IMR-90 (cell line): Measurements from ENCODE around the gene ABHD10. TPM values are rescaled to one million over a fixed set of nuclear protein-coding genes. Genes with fewer than 3 reads are reported as not detected.

Source experiments
- ATAC-seq: fragments of 200-7000 bp; cut with Tn5 transposase; 2 replicates; pipeline ENCODE4 v1.9.1; 2020; ENCODE audit warnings: low read depth, mild to moderate bottlenecking, moderate library complexity
- BruUV-seq: library from RNA; stranded (reverse); fragments of 400-500 nt; replicated peaks from 2 replicates; lab custom pipeline; 2021; lab: Mats Ljungman, UMichigan
- CTCF ChIA-PET: fragments of 300-600 bp; formaldehyde crosslinking; extraction: SDS; loops from one replicate; lab custom pipeline; 2021; ENCODE audit warnings: antibody characterized with exemption; lab: Yijun Ruan, JAX
- POLR2A ChIA-PET: fragments of 300-600 bp; sonication (Branson Sonifier 250); formaldehyde crosslinking; loops from one replicate; lab custom pipeline; 2022; ENCODE audit warnings: antibody characterized with exemption; ENCODE audit not compliant: unreplicated experiment; lab: Charles Lee
- DNase-seq: peaks from one replicate; pipeline ENCODE4 v3.0.0; 2013
- H2AFZ ChIP-seq: replicated peaks from 2 replicates; pipeline ENCODE3; 2013; ENCODE audit warnings: low read length, mild to moderate bottlenecking; ENCODE audit not compliant: poor library complexity
- H2AK5ac ChIP-seq: 2 replicates; pipeline ENCODE4 v1.6.1; 2013; ENCODE audit warnings: low read depth, low read length, inconsistent platforms
- H2AK9ac ChIP-seq: replicated peaks from 2 replicates; pipeline ENCODE3; 2013; ENCODE audit warnings: mild to moderate bottlenecking, low read depth, low read length, moderate library complexity; ENCODE audit not compliant: poor library complexity
- H2BK120ac ChIP-seq: 2 replicates; pipeline ENCODE4 v1.6.1; 2013; ENCODE audit warnings: low read depth, low read length, inconsistent platforms
- H2BK15ac ChIP-seq: 3 replicates; pipeline ENCODE4 v1.6.1; 2013; ENCODE audit warnings: low read depth, low read length, inconsistent platforms
- H2BK20ac ChIP-seq: 2 replicates; pipeline ENCODE4 v1.6.1; 2013; ENCODE audit warnings: low read depth, mild to moderate bottlenecking, inconsistent platforms, low read length, moderate library complexity
- H2BK5ac ChIP-seq: 2 replicates; pipeline ENCODE4 v1.6.1; 2013; ENCODE audit warnings: mild to moderate bottlenecking, low read depth, low read length, inconsistent platforms; ENCODE audit not compliant: poor library complexity, severe bottlenecking
- H3K14ac ChIP-seq: replicated peaks from 2 replicates; pipeline ENCODE4 v1.6.1; 2013; ENCODE audit warnings: low read depth, low read length, inconsistent platforms
- H3K18ac ChIP-seq: 2 replicates; pipeline ENCODE4 v1.6.1; 2013; ENCODE audit warnings: low read depth, low read length, control low read depth
- H3K23ac ChIP-seq: 2 replicates; pipeline ENCODE4 v1.6.1; 2013; ENCODE audit warnings: low read depth, low read length, inconsistent platforms
- H3K27ac ChIP-seq: 2 replicates; pipeline ENCODE4 v1.5.1; 2013; ENCODE audit warnings: mild to moderate bottlenecking, control low read depth, low read length; ENCODE audit not compliant: insufficient read depth
- H3K27me3 ChIP-seq: 2 replicates; pipeline ENCODE4 v1.6.1; 2013; ENCODE audit warnings: low read length; ENCODE audit not compliant: control insufficient read depth, insufficient read depth
- H3K36me3 ChIP-seq: 2 replicates; pipeline ENCODE4 v1.6.1; 2013; ENCODE audit warnings: low read length, mixed read lengths; ENCODE audit not compliant: control insufficient read depth, insufficient read depth
- H3K4ac ChIP-seq: 2 replicates; pipeline ENCODE4 v1.6.1; 2013; ENCODE audit warnings: low read depth, low read length, inconsistent platforms
- H3K4me1 ChIP-seq: 2 replicates; pipeline ENCODE4 v1.6.1; 2013; ENCODE audit warnings: low read length, mixed read lengths; ENCODE audit not compliant: control insufficient read depth, insufficient read depth
- H3K4me2 ChIP-seq: 2 replicates; pipeline ENCODE4 v1.6.1; 2013; ENCODE audit warnings: low read depth, mild to moderate bottlenecking, control low read depth, low read length, moderate library complexity
- H3K4me3 ChIP-seq: 2 replicates; pipeline ENCODE4 v1.5.1; 2013; ENCODE audit warnings: low read depth, mild to moderate bottlenecking, control low read depth, low read length, moderate library complexity; ENCODE audit not compliant: insufficient read depth
- H3K56ac ChIP-seq: 2 replicates; pipeline ENCODE4 v1.6.1; 2013; ENCODE audit warnings: low read length, inconsistent platforms; ENCODE audit not compliant: insufficient read depth; ENCODE audit errors: extremely low read depth
- H3K79me1 ChIP-seq, 2 experiments: 2 replicates each; pipeline ENCODE4 v1.6.1; 2013; ENCODE audit warnings: low read length in 2 of 2, inconsistent platforms in 1 of 2, low read depth in 1 of 2
- H3K9ac ChIP-seq: 2 replicates; pipeline ENCODE4 v1.6.1; 2013; ENCODE audit warnings: low read depth, low read length, control low read depth
- H3K9me1 ChIP-seq: 2 replicates; pipeline ENCODE4 v1.6.1; 2013; ENCODE audit warnings: low read length, inconsistent platforms; ENCODE audit not compliant: insufficient read depth
- H3K9me3 ChIP-seq: 2 replicates; pipeline ENCODE4 v1.6.1; 2013; ENCODE audit warnings: low read length; ENCODE audit not compliant: control insufficient read depth, insufficient read depth
- H4K20me1 ChIP-seq: 2 replicates; pipeline ENCODE4 v1.6.1; 2013; ENCODE audit warnings: low read length, inconsistent platforms; ENCODE audit not compliant: insufficient read depth
- H4K5ac ChIP-seq: 2 replicates; pipeline ENCODE4 v1.6.1; 2013; ENCODE audit warnings: mild to moderate bottlenecking, low read depth, low read length, control low read depth
- H4K8ac ChIP-seq, 2 experiments: 2 replicates each; pipeline ENCODE4 v1.6.1; 2013; ENCODE audit warnings: low read depth in 2 of 2, low read length in 2 of 2, control low read depth in 1 of 2, inconsistent platforms in 1 of 2
- H4K91ac ChIP-seq: 2 replicates; pipeline ENCODE4 v1.6.1; 2013; ENCODE audit warnings: low read depth, low read length, inconsistent platforms; ENCODE audit not compliant: insufficient read depth
- BHLHE40 ChIP-seq: fragments of 150-350 bp; IDR thresholded peaks from 2 replicates; pipeline ENCODE4 v1.6.1; 2016; ENCODE audit warnings: mild to moderate bottlenecking, low read depth, low read length
- CEBPB ChIP-seq: IDR thresholded peaks from 2 replicates; pipeline ENCODE4 v1.6.1; 2012; ENCODE audit warnings: low read depth, low read length, improper control_type of control experiment
- CHD1 ChIP-seq: IDR thresholded peaks from 2 replicates; pipeline ENCODE4 v1.6.1; 2012; ENCODE audit warnings: low read depth, low read length, improper control_type of control experiment
- CTCF ChIP-seq: conservative IDR thresholded peaks from 2 replicates; pipeline ENCODE4 v1.5.1; 2012; ENCODE audit warnings: mild to moderate bottlenecking, low read depth, low read length, improper control_type of control experiment
- ELK1 ChIP-seq: fragments of 150-350 bp; IDR thresholded peaks from 2 replicates; pipeline ENCODE4 v1.6.1; 2016; ENCODE audit warnings: low read depth, mild to moderate bottlenecking, low read length, moderate library complexity, borderline replicate concordance
- FOS ChIP-seq: fragments of 150-350 bp; IDR thresholded peaks from 2 replicates; pipeline ENCODE4 v1.6.1; 2016; ENCODE audit warnings: low read depth, low read length
- MAFK ChIP-seq: IDR thresholded peaks from 2 replicates; pipeline ENCODE4 v1.6.1; 2012; ENCODE audit warnings: low read depth, low read length, improper control_type of control experiment
- MAZ ChIP-seq: IDR thresholded peaks from 2 replicates; pipeline ENCODE4 v1.6.1; 2012; ENCODE audit warnings: low read depth, mild to moderate bottlenecking, low read length, improper control_type of control experiment, moderate library complexity, borderline replicate concordance
- MXI1 ChIP-seq: IDR thresholded peaks from 2 replicates; pipeline ENCODE4 v1.6.1; 2012; ENCODE audit warnings: low read depth, mild to moderate bottlenecking, low read length, moderate library complexity, borderline replicate concordance
- NFE2L2 ChIP-seq: fragments of 150-350 bp; IDR thresholded peaks from 2 replicates; pipeline ENCODE4 v1.6.1; 2016; ENCODE audit warnings: low read depth, mild to moderate bottlenecking, low read length
- POLR2A ChIP-seq: IDR thresholded peaks from 2 replicates; pipeline ENCODE4 v1.6.1; 2012; ENCODE audit warnings: mild to moderate bottlenecking, low read depth, low read length
- RAD21 ChIP-seq: IDR thresholded peaks from 2 replicates; pipeline ENCODE4 v1.6.1; 2012; ENCODE audit warnings: low read length, improper control_type of control experiment
- RFX5 ChIP-seq: IDR thresholded peaks from 2 replicates; pipeline ENCODE4 v1.8.0; 2012; ENCODE audit warnings: low read depth, mild to moderate bottlenecking, low read length, moderate library complexity
- USF2 ChIP-seq: fragments of 150-350 bp; IDR thresholded peaks from 2 replicates; pipeline ENCODE4 v1.6.1; 2017; ENCODE audit warnings: mild to moderate bottlenecking, antibody characterized with exemption, low read length, low read depth
- WGBS, 2 experiments: methylation state at CpG; one replicate each; pipeline versions ENCODE4 v1.1.5 to v1.1.7; 2013; ENCODE audit warnings: missing lambda C conversion rate in 2 of 2; ENCODE audit not compliant: insufficient read length in 1 of 2; ENCODE audit errors: extremely low coverage in 2 of 2; 5-methylcytosine and 5-hydroxymethylcytosine counted together
- dilution Hi-C: fragments of 300-500 bp; cut with HindIII; formaldehyde crosslinking; loops from one replicate; pipeline ENCODE4 v1.14.3; 2018; ENCODE audit warnings: low sequenced_read_pairs; ENCODE audit not compliant: unreplicated experiment
- in situ Hi-C: fragments of 300-500 bp; cut with MboI; formaldehyde crosslinking; loops from 3 replicates; pipeline ENCODE4 v1.14.3; 2019; ENCODE audit warnings: low sequenced_read_pairs, inconsistent platforms, mixed read lengths
- intact Hi-C: fragments of 100-400 bp; cut with micrococcal nuclease; formaldehyde crosslinking; loops from 2 replicates; pipeline ENCODE4 v1.10.0; 2022
- polyA plus RNA-seq, 3 experiments: library from polyadenylated mRNA; depleted of rRNA; stranded (reverse); fragments of >200 nt; gene quantifications; 2 replicates each; pipeline ENCODE4 v1.2.3, GENCODE V29; 2012; ENCODE audit warnings: low replicate concordance in 1 of 3
- total RNA-seq: library from RNA; depleted of rRNA; stranded (reverse); fragments of >200 nt; gene quantifications from 2 replicates; pipeline ENCODE4 v1.2.3, GENCODE V29; 2012

Gene ABHD10
- total and polyA plus RNA-seq, 2 of the 4 experiments (the other 2 are of a cell fraction): 24.7 to 57.2 TPM

GRCh38 chr3:111999484-112000324 lies 20.9 kb downstream of the ABHD10 start:
- H2AFZ ChIP-seq: peak overlapping the region; percentile 93
- intact Hi-C loops: no loop called here
- H3K4me2 ChIP-seq: peak overlapping the region; percentile 92
- no peak overlapping the region for H2BK20ac ChIP-seq
- no peaks in the 10 kb centered on the region for H3K9me3 ChIP-seq
- no peak overlapping the region for H2BK15ac ChIP-seq
- 0 out of 2 replicates have a peak overlapping the region, but pooled peaks have one; percentile 37 for H3K23ac ChIP-seq
- no peaks in the 10 kb centered on the region for H3K36me3 ChIP-seq
- H3K4me1 ChIP-seq: peaks cover 6% of the 10 kb centered on the region
- no peak overlapping the region for H4K5ac ChIP-seq
- no peaks in the 10 kb centered on the region for H4K20me1 ChIP-seq
- H3K18ac ChIP-seq: no peak overlapping the region
- H2BK5ac ChIP-seq: no peak overlapping the region
- H3K79me1 ChIP-seq: no peaks in the 10 kb centered on the region
- no peak overlapping the region for H2BK120ac ChIP-seq
- no peak overlapping the region for H4K91ac ChIP-seq
- H3K56ac ChIP-seq: no peak overlapping the region
- CTCF ChIA-PET: interaction anchor here (1.1 to 1.2 kb wide), 3 partner anchors 10 to 14 kb away, joined by 3 to 6 read pairs (median 4); no protein-coding TSS in a partner anchor
- WGBS, 2 experiments: 28% methylated on average over 8 of the region's 19 CpGs; no CpG with 5 or more reads in 1 of the 2 experiments
- POLR2A ChIA-PET: no interaction called here
- H4K8ac ChIP-seq: peak overlapping the region in 1 of 2 experiments; percentile 58; a peak in 1 of 4 replicates
- H3K27me3 ChIP-seq: no peaks in the 10 kb centered on the region; the same call in 1 of the 2 replicates
- H3K9ac ChIP-seq: no peak overlapping the region
- H3K27ac ChIP-seq: no peak overlapping the region
- H3K9me1 ChIP-seq: peaks cover 6% of the 10 kb centered on the region
- H2AK5ac ChIP-seq: no peak overlapping the region
- no peak overlapping the region for H3K4ac ChIP-seq
- in situ Hi-C loops: no loop called here
- peak overlapping the region; percentile 17 for H2AK9ac ChIP-seq
- dilution Hi-C loops: no loop called here
- H3K14ac ChIP-seq: 0 out of 2 replicates have a peak overlapping the region, but pooled peaks have one; percentile 4
- no TSS peak for BruUV-seq
- DNase-seq: peak; percentile 19
- H3K4me3 ChIP-seq: no peak overlapping the region
- no peak for ATAC-seq
- TF ChIP-seq CHD1 (no peak), MAFK (no peak), RAD21 (no peak), FOS (no peak), CTCF (no peak), CEBPB (no peak), BHLHE40 (no peak), RFX5 (no peak), NFE2L2 (no peak), MXI1 (no peak), POLR2A (no peak), MAZ (no peak), USF2 (no peak), ELK1 (no peak)
